IMR-90 (cell line): ENCODE results near the gene VASN. TPM values are rescaled to one million over a fixed set of nuclear protein-coding genes. Genes with fewer than 3 reads are reported as not detected.

Experiments used
- ATAC-seq: fragments of 200-7000 bp; cut with Tn5 transposase; 2 replicates; pipeline ENCODE4 v1.9.1; 2020; ENCODE audit warnings: low read depth, mild to moderate bottlenecking, moderate library complexity
- BruUV-seq: library from RNA; stranded (reverse); fragments of 400-500 nt; replicated peaks from 2 replicates; lab custom pipeline; 2021; lab: Mats Ljungman, UMichigan
- CTCF ChIA-PET: fragments of 300-600 bp; formaldehyde crosslinking; extraction: SDS; loops from one replicate; lab custom pipeline; 2021; ENCODE audit warnings: antibody characterized with exemption; lab: Yijun Ruan, JAX
- POLR2A ChIA-PET: fragments of 300-600 bp; sonication (Branson Sonifier 250); formaldehyde crosslinking; loops from one replicate; lab custom pipeline; 2022; ENCODE audit warnings: antibody characterized with exemption; ENCODE audit not compliant: unreplicated experiment; lab: Charles Lee
- DNase-seq: peaks from one replicate; pipeline ENCODE4 v3.0.0; 2013
- H2AFZ ChIP-seq: replicated peaks from 2 replicates; pipeline ENCODE3; 2013; ENCODE audit warnings: low read length, mild to moderate bottlenecking; ENCODE audit not compliant: poor library complexity
- H2AK5ac ChIP-seq: 2 replicates; pipeline ENCODE4 v1.6.1; 2013; ENCODE audit warnings: low read depth, low read length, inconsistent platforms
- H2AK9ac ChIP-seq: replicated peaks from 2 replicates; pipeline ENCODE3; 2013; ENCODE audit warnings: mild to moderate bottlenecking, low read depth, low read length, moderate library complexity; ENCODE audit not compliant: poor library complexity
- H2BK120ac ChIP-seq: 2 replicates; pipeline ENCODE4 v1.6.1; 2013; ENCODE audit warnings: low read depth, low read length, inconsistent platforms
- H2BK15ac ChIP-seq: 3 replicates; pipeline ENCODE4 v1.6.1; 2013; ENCODE audit warnings: low read depth, low read length, inconsistent platforms
- H2BK20ac ChIP-seq: 2 replicates; pipeline ENCODE4 v1.6.1; 2013; ENCODE audit warnings: low read depth, mild to moderate bottlenecking, inconsistent platforms, low read length, moderate library complexity
- H2BK5ac ChIP-seq: 2 replicates; pipeline ENCODE4 v1.6.1; 2013; ENCODE audit warnings: mild to moderate bottlenecking, low read depth, low read length, inconsistent platforms; ENCODE audit not compliant: poor library complexity, severe bottlenecking
- H3K14ac ChIP-seq: replicated peaks from 2 replicates; pipeline ENCODE4 v1.6.1; 2013; ENCODE audit warnings: low read depth, low read length, inconsistent platforms
- H3K18ac ChIP-seq: 2 replicates; pipeline ENCODE4 v1.6.1; 2013; ENCODE audit warnings: low read depth, low read length, control low read depth
- H3K23ac ChIP-seq: 2 replicates; pipeline ENCODE4 v1.6.1; 2013; ENCODE audit warnings: low read depth, low read length, inconsistent platforms
- H3K27ac ChIP-seq: 2 replicates; pipeline ENCODE4 v1.5.1; 2013; ENCODE audit warnings: mild to moderate bottlenecking, control low read depth, low read length; ENCODE audit not compliant: insufficient read depth
- H3K27me3 ChIP-seq: 2 replicates; pipeline ENCODE4 v1.6.1; 2013; ENCODE audit warnings: low read length; ENCODE audit not compliant: control insufficient read depth, insufficient read depth
- H3K36me3 ChIP-seq: 2 replicates; pipeline ENCODE4 v1.6.1; 2013; ENCODE audit warnings: low read length, mixed read lengths; ENCODE audit not compliant: control insufficient read depth, insufficient read depth
- H3K4ac ChIP-seq: 2 replicates; pipeline ENCODE4 v1.6.1; 2013; ENCODE audit warnings: low read depth, low read length, inconsistent platforms
- H3K4me1 ChIP-seq: 2 replicates; pipeline ENCODE4 v1.6.1; 2013; ENCODE audit warnings: low read length, mixed read lengths; ENCODE audit not compliant: control insufficient read depth, insufficient read depth
- H3K4me2 ChIP-seq: 2 replicates; pipeline ENCODE4 v1.6.1; 2013; ENCODE audit warnings: low read depth, mild to moderate bottlenecking, control low read depth, low read length, moderate library complexity
- H3K4me3 ChIP-seq: 2 replicates; pipeline ENCODE4 v1.5.1; 2013; ENCODE audit warnings: low read depth, mild to moderate bottlenecking, control low read depth, low read length, moderate library complexity; ENCODE audit not compliant: insufficient read depth
- H3K56ac ChIP-seq: 2 replicates; pipeline ENCODE4 v1.6.1; 2013; ENCODE audit warnings: low read length, inconsistent platforms; ENCODE audit not compliant: insufficient read depth; ENCODE audit errors: extremely low read depth
- H3K79me1 ChIP-seq, 2 experiments: 2 replicates each; pipeline ENCODE4 v1.6.1; 2013; ENCODE audit warnings: low read length in 2 of 2, inconsistent platforms in 1 of 2, low read depth in 1 of 2
- H3K9ac ChIP-seq: 2 replicates; pipeline ENCODE4 v1.6.1; 2013; ENCODE audit warnings: low read depth, low read length, control low read depth
- H3K9me1 ChIP-seq: 2 replicates; pipeline ENCODE4 v1.6.1; 2013; ENCODE audit warnings: low read length, inconsistent platforms; ENCODE audit not compliant: insufficient read depth
- H3K9me3 ChIP-seq: 2 replicates; pipeline ENCODE4 v1.6.1; 2013; ENCODE audit warnings: low read length; ENCODE audit not compliant: control insufficient read depth, insufficient read depth
- H4K20me1 ChIP-seq: 2 replicates; pipeline ENCODE4 v1.6.1; 2013; ENCODE audit warnings: low read length, inconsistent platforms; ENCODE audit not compliant: insufficient read depth
- H4K5ac ChIP-seq: 2 replicates; pipeline ENCODE4 v1.6.1; 2013; ENCODE audit warnings: mild to moderate bottlenecking, low read depth, low read length, control low read depth
- H4K8ac ChIP-seq, 2 experiments: 2 replicates each; pipeline ENCODE4 v1.6.1; 2013; ENCODE audit warnings: low read depth in 2 of 2, low read length in 2 of 2, control low read depth in 1 of 2, inconsistent platforms in 1 of 2
- H4K91ac ChIP-seq: 2 replicates; pipeline ENCODE4 v1.6.1; 2013; ENCODE audit warnings: low read depth, low read length, inconsistent platforms; ENCODE audit not compliant: insufficient read depth
- RFX5 ChIP-seq: IDR thresholded peaks from 2 replicates; pipeline ENCODE4 v1.8.0; 2012; ENCODE audit warnings: low read depth, mild to moderate bottlenecking, low read length, moderate library complexity
- WGBS, 2 experiments: methylation state at CpG; one replicate each; pipeline versions ENCODE4 v1.1.5 to v1.1.7; 2013; ENCODE audit warnings: missing lambda C conversion rate in 2 of 2; ENCODE audit not compliant: insufficient read length in 1 of 2; ENCODE audit errors: extremely low coverage in 2 of 2; 5-methylcytosine and 5-hydroxymethylcytosine counted together
- dilution Hi-C: fragments of 300-500 bp; cut with HindIII; formaldehyde crosslinking; loops from one replicate; pipeline ENCODE4 v1.14.3; 2018; ENCODE audit warnings: low sequenced_read_pairs; ENCODE audit not compliant: unreplicated experiment
- in situ Hi-C: fragments of 300-500 bp; cut with MboI; formaldehyde crosslinking; loops from 3 replicates; pipeline ENCODE4 v1.14.3; 2019; ENCODE audit warnings: low sequenced_read_pairs, inconsistent platforms, mixed read lengths
- intact Hi-C: fragments of 100-400 bp; cut with micrococcal nuclease; formaldehyde crosslinking; loops from 2 replicates; pipeline ENCODE4 v1.10.0; 2022
- polyA plus RNA-seq, 3 experiments: library from polyadenylated mRNA; depleted of rRNA; stranded (reverse); fragments of >200 nt; gene quantifications; 2 replicates each; pipeline ENCODE4 v1.2.3, GENCODE V29; 2012; ENCODE audit warnings: low replicate concordance in 1 of 3
- total RNA-seq: library from RNA; depleted of rRNA; stranded (reverse); fragments of >200 nt; gene quantifications from 2 replicates; pipeline ENCODE4 v1.2.3, GENCODE V29; 2012

The VASN gene
- total and polyA plus RNA-seq, 2 of the 4 experiments (the other 2 are of a cell fraction), result 9.3 to 87.2 TPM

- in situ Hi-C loops, result no loop called here
- H2BK5ac ChIP-seq, result peak overlapping the region; percentile 35
- no peak overlapping the region for H2BK20ac ChIP-seq
- no peak for ATAC-seq
- H3K18ac ChIP-seq, result no peak overlapping the region
- H4K91ac ChIP-seq, result no peak overlapping the region; the same call in 1 of the 2 replicates
- peaks cover 24% of the 10 kb centered on the region for H3K4me1 ChIP-seq
- H3K79me1 ChIP-seq, result peaks cover 17 to 83% of the 10 kb centered on the region in 2 experiments
- peak overlapping the region; percentile 77 for H2AK9ac ChIP-seq
- H2BK120ac ChIP-seq, result no peak overlapping the region
- no peaks in the 10 kb centered on the region; the same call in 1 of the 2 replicates for H3K36me3 ChIP-seq
- H2BK15ac ChIP-seq, result no peak overlapping the region
- H3K9me3 ChIP-seq, result no peaks in the 10 kb centered on the region
- H3K4me3 ChIP-seq, result no peak overlapping the region
- dilution Hi-C loops, result no loop called here
- no peak overlapping the region for H3K23ac ChIP-seq
- peak overlapping the region; percentile 45 for H3K27ac ChIP-seq
- H3K27me3 ChIP-seq, result no peaks in the 10 kb centered on the region
- peak overlapping the region; percentile 69; the same call in 1 of the 2 replicates for H2AK5ac ChIP-seq
- H3K9ac ChIP-seq, result no peak overlapping the region
- no peak overlapping the region for H3K4me2 ChIP-seq
- no peak overlapping the region for H2AFZ ChIP-seq
- H4K8ac ChIP-seq, result peak overlapping the region in 1 of 2 experiments; percentile 19; a peak in 1 of 4 replicates
- no peak overlapping the region for H3K56ac ChIP-seq
- peaks cover 11% of the 10 kb centered on the region; the same call in 1 of the 2 replicates for H3K9me1 ChIP-seq
- H3K14ac ChIP-seq, result 0 out of 2 replicates have a peak overlapping the region, but pooled peaks have one; percentile 29
- TF ChIP-seq RFX5, result no peak
- peak overlapping the region; percentile 53; the same call in 1 of the 2 replicates for H3K4ac ChIP-seq
- WGBS, 2 experiments, result 79% methylated on average over 12 of the region's 21 CpGs; no CpG with 5 or more reads in 1 of the 2 experiments
- intact Hi-C loops, result loop anchor here (2.0 kb wide), 1 partner anchor 24 kb away; no protein-coding TSS in a partner anchor
- H4K20me1 ChIP-seq, result peaks cover 81% of the 10 kb centered on the region
- POLR2A ChIA-PET, result no interaction called here
- H4K5ac ChIP-seq, result peak overlapping the region; percentile 46
- BruUV-seq, result no TSS peak
- CTCF ChIA-PET, result no interaction called here
- DNase-seq, result no peak
These were observed 48.4 kb upstream of the VASN start for GRCh38 chr16:4323071-4323844.
